ENCODE measurements around the gene P2RY10.

- TF ChIP-seq CTCF (IDR thresholded peaks at IDR 0.05) (no peak), HES2 (IDR thresholded peaks at IDR 0.05) (no peak), E2F6 (IDR thresholded peaks at IDR 0.05; ENCODE audit: borderline replicate concordance, low read depth) (no peak), POLR2A (IDR thresholded peaks at IDR 0.05; ENCODE audit: low read length) (no peak), RAD21 (conservative IDR thresholded peaks at IDR 0.05 in 1 of 2, IDR thresholded peaks at IDR 0.05 in 1 of 2) (no peak), HMGXB4 (CRISPR knock-in tag; IDR thresholded peaks at IDR 0.05; ENCODE audit: borderline replicate concordance) (no peak), POLR2AphosphoS2 (conservative IDR thresholded peaks at IDR 0.05; ENCODE audit: low read length) (no peak), EP300 (IDR thresholded peaks at IDR 0.05) (no peak), CEBPB (IDR thresholded peaks at IDR 0.05) (no peak), KDM1A (IDR thresholded peaks at IDR 0.05; ENCODE audit: low read depth) (no peak), MAFK (IDR thresholded peaks at IDR 0.05; ENCODE audit: partially characterized antibody) (no peak), MYC (IDR thresholded peaks at IDR 0.05; ENCODE audit: borderline replicate concordance, low read length) (no peak)
These were observed 1.2 kb downstream of the P2RY10 start for GRCh38 chrX:78946178-78946931.
